ENCODE measurements around the gene SLC2A11.

Gene SLC2A11

DNA sequence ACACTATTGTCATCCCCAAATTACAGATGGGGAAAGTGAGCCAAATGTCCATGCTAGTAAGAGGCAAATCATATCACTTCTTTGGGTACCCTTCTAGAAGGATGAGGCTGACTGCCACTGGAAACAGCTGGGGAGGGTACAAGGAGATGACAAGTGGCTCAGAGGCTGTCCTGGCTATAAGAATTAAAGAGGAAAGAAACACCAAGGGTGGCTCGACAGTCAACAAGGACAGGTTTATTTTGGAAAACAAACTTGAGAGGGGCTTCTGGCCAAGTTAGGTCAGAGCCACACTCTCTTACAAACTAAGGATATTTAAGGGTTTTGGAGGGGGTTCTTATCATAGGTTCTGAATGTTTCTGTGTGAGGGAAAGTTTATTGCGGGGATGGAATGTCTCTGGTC is 34.5 kb downstream of the SLC2A11 start:
- DNase-seq (ENCODE audit: low read depth) = no peak
- no peak for TF ChIP-seq CTCF (conservative IDR thresholded peaks at IDR 0.05; ENCODE audit: control insufficient read depth, insufficient read depth, low read depth, low read length)
- H3K4me3 ChIP-seq (ENCODE audit: control insufficient read depth, low read depth, low read length) = no peak overlapping the region

DNA sequence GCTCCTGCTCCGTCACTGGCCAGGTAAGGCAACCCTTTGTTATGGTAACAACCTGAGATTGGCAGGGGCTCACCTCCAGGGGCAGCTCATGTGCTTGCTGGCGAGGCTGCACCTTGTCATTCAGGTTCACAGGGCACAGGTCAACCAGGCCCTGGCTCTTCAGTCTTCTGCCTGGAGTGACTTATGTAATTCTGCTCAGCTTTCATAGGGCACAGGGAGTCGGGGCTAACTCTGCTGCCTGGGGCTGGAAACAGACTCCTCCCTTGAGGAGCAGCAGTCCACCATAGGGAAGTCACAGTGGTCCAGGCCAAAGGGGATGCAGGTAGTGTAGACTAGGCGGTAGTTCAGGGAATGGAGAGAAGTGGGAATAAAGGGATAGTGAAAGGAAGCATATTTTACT is 35.0 kb downstream of the SLC2A11 start:
- DNase-seq (ENCODE audit: low read depth) = no peak
- TF ChIP-seq CTCF (conservative IDR thresholded peaks at IDR 0.05; ENCODE audit: control insufficient read depth, insufficient read depth, low read depth, low read length) = no peak
- H3K4me3 ChIP-seq (ENCODE audit: control insufficient read depth, low read depth, low read length) = no peak overlapping the region

DNA sequence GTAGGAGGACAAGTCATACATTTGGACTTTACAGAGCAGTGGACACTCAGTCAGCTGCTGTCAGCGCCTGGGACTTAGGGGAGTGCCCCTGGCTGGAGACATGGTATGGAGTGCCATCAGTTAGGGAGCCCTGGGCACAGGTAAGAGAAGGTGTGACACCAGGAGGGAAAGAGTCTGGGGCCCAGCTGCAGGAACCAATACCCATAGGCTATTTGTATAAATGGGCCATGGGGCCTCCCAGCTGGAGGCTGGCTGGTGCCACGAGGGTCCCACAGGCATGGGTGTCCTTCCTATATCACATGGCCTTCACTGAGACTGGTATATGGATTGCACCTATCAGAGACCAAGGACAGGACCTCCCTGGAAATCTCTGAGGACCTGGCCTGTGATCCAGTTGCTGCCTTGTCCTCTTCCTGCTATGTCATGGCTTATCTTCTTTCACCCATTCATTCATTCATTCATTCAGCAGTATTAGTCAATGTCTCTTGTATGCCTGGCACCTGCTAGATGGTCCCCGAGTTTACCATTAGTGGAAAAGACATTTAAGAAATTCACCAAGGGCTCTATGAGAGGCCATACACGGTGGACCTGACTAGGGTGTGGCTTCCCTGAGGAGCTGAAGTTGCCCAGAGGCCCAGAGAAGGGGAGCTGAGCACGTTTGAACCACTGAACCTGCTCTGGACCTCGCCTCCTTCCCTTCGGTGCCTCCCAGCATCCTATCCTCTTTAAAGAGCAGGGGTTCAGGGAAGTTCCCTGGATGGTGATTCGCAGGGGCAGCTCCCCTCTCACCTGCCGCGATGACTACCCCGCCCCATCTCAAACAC is 35.7 kb downstream of the SLC2A11 start:
- DNase-seq (ENCODE audit: low read depth) = no peak
- TF ChIP-seq CTCF (conservative IDR thresholded peaks at IDR 0.05; ENCODE audit: control insufficient read depth, insufficient read depth, low read depth, low read length) = no peak
- peak overlapping the region; percentile 77 for H3K4me3 ChIP-seq (ENCODE audit: control insufficient read depth, low read depth, low read length)

- H3K4me3 ChIP-seq (ENCODE audit: control insufficient read depth, low read depth, low read length) = peak within 1 kb of the TSS; percentile 77
- DNase-seq (ENCODE audit: low read depth) = peak; percentile 88
These were observed 36.5 kb downstream of the SLC2A11 start, which contains the start of gene MIF for GRCh38 chr22:23893945-23894709. TSS of gene MIF (plus strand) at chr22:23894383. CDS start at chr22:23894475, 92 bp downstream.

DNA sequence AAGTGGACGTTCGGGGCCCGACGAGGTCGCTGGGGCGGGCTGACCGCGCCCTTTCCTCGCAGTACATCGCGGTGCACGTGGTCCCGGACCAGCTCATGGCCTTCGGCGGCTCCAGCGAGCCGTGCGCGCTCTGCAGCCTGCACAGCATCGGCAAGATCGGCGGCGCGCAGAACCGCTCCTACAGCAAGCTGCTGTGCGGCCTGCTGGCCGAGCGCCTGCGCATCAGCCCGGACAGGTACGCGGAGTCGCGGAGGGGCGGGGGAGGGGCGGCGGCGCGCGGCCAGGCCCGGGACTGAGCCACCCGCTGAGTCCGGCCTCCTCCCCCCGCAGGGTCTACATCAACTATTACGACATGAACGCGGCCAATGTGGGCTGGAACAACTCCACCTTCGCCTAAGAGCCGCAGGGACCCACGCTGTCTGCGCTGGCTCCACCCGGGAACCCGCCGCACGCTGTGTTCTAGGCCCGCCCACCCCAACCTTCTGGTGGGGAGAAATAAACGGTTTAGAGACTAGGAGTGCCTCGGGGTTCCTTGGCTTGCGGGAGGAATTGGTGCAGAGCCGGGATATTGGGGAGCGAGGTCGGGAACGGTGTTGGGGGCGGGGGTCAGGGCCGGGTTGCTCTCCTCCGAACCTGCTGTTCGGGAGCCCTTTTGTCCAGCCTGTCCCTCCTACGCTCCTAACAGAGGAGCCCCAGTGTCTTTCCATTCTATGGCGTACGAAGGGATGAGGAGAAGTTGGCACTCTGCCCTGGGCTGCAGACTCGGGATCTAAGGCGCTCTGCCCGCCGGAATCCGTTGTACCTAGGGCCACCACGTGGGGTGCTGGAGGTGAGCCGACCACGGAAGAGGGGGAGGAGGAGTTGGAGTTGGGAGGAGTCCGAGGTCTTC is 37.3 kb downstream of the SLC2A11 start:
- DNase-seq (ENCODE audit: low read depth) = peak; percentile 69
- H3K4me3 ChIP-seq (ENCODE audit: control insufficient read depth, low read depth, low read length) = peak overlapping the region; percentile 77
- peak; percentile 13 for TF ChIP-seq CTCF (conservative IDR thresholded peaks at IDR 0.05; ENCODE audit: control insufficient read depth, insufficient read depth, low read depth, low read length)

More at GRCh38 chr22:23893945-23894709, 36.5 kb downstream of the SLC2A11 start, which contains the start of gene MIF:
- TF ChIP-seq CTCF (conservative IDR thresholded peaks at IDR 0.05; ENCODE audit: control insufficient read depth, insufficient read depth, low read depth, low read length) = peak; percentile 68

DNA sequence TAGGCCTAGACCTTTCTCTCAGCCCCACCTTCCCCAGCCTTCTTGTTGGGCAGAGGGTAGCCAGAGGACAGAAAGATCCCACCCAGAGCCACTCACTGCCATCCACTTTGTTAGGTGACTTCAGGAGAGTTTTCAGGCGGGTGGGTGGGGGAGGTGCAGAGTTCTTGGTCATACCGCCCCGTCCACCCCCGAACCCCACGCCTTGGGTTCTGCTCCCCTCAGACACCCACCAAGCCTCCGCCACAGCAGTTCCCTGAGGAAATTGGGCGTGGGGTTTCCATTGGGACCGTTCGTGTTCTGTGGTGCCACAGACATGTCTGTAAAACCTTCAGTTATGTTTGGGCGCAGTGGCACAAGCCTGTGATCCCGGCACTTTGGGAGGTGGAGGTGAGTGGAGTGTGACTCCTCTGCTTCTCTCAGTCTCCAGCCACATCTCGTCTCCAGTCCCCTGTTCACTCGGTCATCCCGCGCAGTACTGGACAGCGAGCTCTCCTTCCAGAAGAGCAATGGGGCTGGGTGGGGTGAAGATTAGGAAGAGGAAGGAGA is 38.0 kb downstream of the SLC2A11 start:
- no peak for TF ChIP-seq CTCF (conservative IDR thresholded peaks at IDR 0.05; ENCODE audit: control insufficient read depth, insufficient read depth, low read depth, low read length)
- no peak for DNase-seq (ENCODE audit: low read depth)
- peak overlapping the region; percentile 77 for H3K4me3 ChIP-seq (ENCODE audit: control insufficient read depth, low read depth, low read length)
